CD4-positive, alpha-beta T cell (primary cell): Measurements from ENCODE around the gene LIN28B. TPM values are rescaled to one million over a fixed set of nuclear protein-coding genes. Genes with fewer than 3 reads are reported as not detected.

Experiments
- ATAC-seq: fragments of 200-7000 bp; cut with Tn5 transposase; one replicate; pipeline ENCODE4 v1.10.0; 2022; ENCODE audit warnings: mild to moderate bottlenecking; ENCODE audit not compliant: poor library complexity
- CTCF ChIA-PET: fragments of 350-600 bp; sonication (Branson Sonifier 250); formaldehyde crosslinking; loops from one replicate; lab custom pipeline; 2021; ENCODE audit warnings: antibody characterized with exemption, inconsistent platforms; lab: Charles Lee
- POLR2A ChIA-PET: fragments of 350-600 bp; sonication (Branson Sonifier 250); formaldehyde crosslinking; loops from one replicate; lab custom pipeline; 2021; ENCODE audit warnings: antibody characterized with exemption, inconsistent platforms; lab: Charles Lee
- DNase-seq, 14 experiments: peaks; one replicate each; pipeline ENCODE4 v3.0.0-alpha.2; 2013 to 2020; ENCODE audit warnings: mixed read lengths in 2 of 14
- H3K27ac ChIP-seq, 2 donors: one replicate each; pipeline versions ENCODE4 v1.5.1 to v1.7.0; 2013; ENCODE audit warnings: low read length in 2 of 2, low read depth in 1 of 2, mild to moderate bottlenecking in 1 of 2
- H3K27me3 ChIP-seq, 2 experiments: 1 replicate in 1 of 2; 2 replicates in 1 of 2; pipeline versions ENCODE4 v1.6.1 to v1.7.0; 2013; ENCODE audit warnings: low read length in 2 of 2, control low read depth in 1 of 2, mild to moderate bottlenecking in 1 of 2, moderate library complexity in 1 of 2; ENCODE audit not compliant: insufficient read depth in 2 of 2, control insufficient read depth in 1 of 2
- H3K36me3 ChIP-seq: one replicate; pipeline ENCODE4 v1.6.1; 2013; ENCODE audit warnings: low read length, control low read depth; ENCODE audit not compliant: insufficient read depth
- H3K4me1 ChIP-seq: one replicate; pipeline ENCODE4 v1.6.1; 2013; ENCODE audit warnings: low read length, control low read depth; ENCODE audit not compliant: insufficient read depth
- H3K4me3 ChIP-seq: one replicate; pipeline ENCODE4 v1.5.1; 2013; ENCODE audit warnings: mild to moderate bottlenecking, low read length, moderate library complexity
- H3K9me3 ChIP-seq, 2 experiments: 1 replicate in 1 of 2; 2 replicates in 1 of 2; pipeline versions ENCODE4 v1.6.1 to v1.7.0; 2013; ENCODE audit warnings: low read length in 2 of 2, mild to moderate bottlenecking in 2 of 2, control low read depth in 1 of 2, moderate library complexity in 1 of 2; ENCODE audit not compliant: control insufficient read depth in 1 of 2, insufficient read depth in 1 of 2
- H3K27ac Mint-ChIP-seq: one replicate; pipeline ENCODE4 v1.8.0; 2020; ENCODE audit warnings: mixed read lengths
- H3K27me3 Mint-ChIP-seq: one replicate; pipeline ENCODE4 v1.8.0; 2021; ENCODE audit warnings: mixed read lengths
- H3K36me3 Mint-ChIP-seq: one replicate; pipeline ENCODE4 v1.8.0; 2021; ENCODE audit warnings: low read depth, mixed read lengths
- H3K4me1 Mint-ChIP-seq: one replicate; pipeline ENCODE4 v1.8.0; 2021; ENCODE audit warnings: low read depth, mixed read lengths
- H3K4me3 Mint-ChIP-seq: one replicate; pipeline ENCODE4 v1.8.0; 2020; ENCODE audit warnings: mild to moderate bottlenecking, mixed read lengths
- H3K9me3 Mint-ChIP-seq: one replicate; pipeline ENCODE4 v1.8.0; 2020; ENCODE audit warnings: mixed read lengths
- intact Hi-C, 2 experiments: fragments of 100-400 bp; cut with DNase I in 1 of 2; cut with micrococcal nuclease in 1 of 2; formaldehyde crosslinking; loops; one replicate each; pipeline versions ENCODE4 v1.15.1 to v1.9.0; 2023 to 2025; cut with DNase I, micrococcal nuclease
- total RNA-seq, 174 experiments: library from RNA in 2 of 174; stranded (reverse) in 2 of 174; gene quantifications; one replicate each; pipeline ENCODE4 v1.2.3 and lab custom pipeline; 2021 to 2026
- TF ChIP-seq, protein P1 (sequence below): fragments of 200-600 bp; IDR thresholded peaks from one replicate; pipeline ENCODE4 v1.8.0; 2022; ENCODE audit warnings: antibody characterized with exemption, mild to moderate bottlenecking

LIN28B gene
- total RNA-seq, 2 experiments from 2014 or later = not detected

DNA sequence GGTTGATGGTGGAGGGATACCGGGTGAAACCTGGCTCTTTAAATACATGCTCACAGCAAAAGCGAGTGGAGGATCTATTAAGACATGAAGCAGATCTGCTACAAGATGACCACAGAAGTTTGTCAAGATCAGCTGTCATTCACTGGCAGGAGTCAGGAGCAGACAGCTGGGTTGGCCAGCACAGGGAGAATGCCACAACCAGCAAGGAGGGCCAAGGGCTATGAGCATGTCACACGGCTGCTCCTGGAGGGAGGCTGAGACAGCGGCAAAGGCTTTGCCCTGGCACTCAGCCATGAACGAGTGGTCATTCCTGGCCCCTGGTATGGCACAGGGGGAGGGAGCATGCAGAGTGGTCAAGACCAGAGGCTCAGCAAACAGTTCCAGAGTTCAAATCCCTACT is 145.3 kb downstream of the LIN28B start:
- ATAC-seq (no peak), DNase-seq (no peak)
- H3K4me1 Mint-ChIP-seq = no peaks in the 10 kb centered on the region
- TF ChIP-seq, protein P1, sequence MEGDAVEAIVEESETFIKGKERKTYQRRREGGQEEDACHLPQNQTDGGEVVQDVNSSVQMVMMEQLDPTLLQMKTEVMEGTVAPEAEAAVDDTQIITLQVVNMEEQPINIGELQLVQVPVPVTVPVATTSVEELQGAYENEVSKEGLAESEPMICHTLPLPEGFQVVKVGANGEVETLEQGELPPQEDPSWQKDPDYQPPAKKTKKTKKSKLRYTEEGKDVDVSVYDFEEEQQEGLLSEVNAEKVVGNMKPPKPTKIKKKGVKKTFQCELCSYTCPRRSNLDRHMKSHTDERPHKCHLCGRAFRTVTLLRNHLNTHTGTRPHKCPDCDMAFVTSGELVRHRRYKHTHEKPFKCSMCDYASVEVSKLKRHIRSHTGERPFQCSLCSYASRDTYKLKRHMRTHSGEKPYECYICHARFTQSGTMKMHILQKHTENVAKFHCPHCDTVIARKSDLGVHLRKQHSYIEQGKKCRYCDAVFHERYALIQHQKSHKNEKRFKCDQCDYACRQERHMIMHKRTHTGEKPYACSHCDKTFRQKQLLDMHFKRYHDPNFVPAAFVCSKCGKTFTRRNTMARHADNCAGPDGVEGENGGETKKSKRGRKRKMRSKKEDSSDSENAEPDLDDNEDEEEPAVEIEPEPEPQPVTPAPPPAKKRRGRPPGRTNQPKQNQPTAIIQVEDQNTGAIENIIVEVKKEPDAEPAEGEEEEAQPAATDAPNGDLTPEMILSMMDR = no peak
- H3K36me3 ChIP-seq = no peaks in the 10 kb centered on the region
- no peaks in the 10 kb centered on the region for H3K36me3 Mint-ChIP-seq
- no peak overlapping the region for H3K27ac Mint-ChIP-seq
- ChIA-PET POLR2A (no interaction called here), CTCF (no interaction called here)
- H3K4me1 ChIP-seq = no peaks in the 10 kb centered on the region
- H3K4me3 Mint-ChIP-seq = no peak overlapping the region
- H3K27me3 Mint-ChIP-seq = peaks cover 7% of the 10 kb centered on the region
- H3K27me3 ChIP-seq = no peaks in the 10 kb centered on the region
- no peak overlapping the region for H3K27ac ChIP-seq
- H3K9me3 ChIP-seq = peaks cover 0 to 2% of the 10 kb centered on the region in 2 experiments
- intact Hi-C loops = no loop called here
- H3K4me3 ChIP-seq = no peak overlapping the region
- no peaks in the 10 kb centered on the region for H3K9me3 Mint-ChIP-seq

DNA sequence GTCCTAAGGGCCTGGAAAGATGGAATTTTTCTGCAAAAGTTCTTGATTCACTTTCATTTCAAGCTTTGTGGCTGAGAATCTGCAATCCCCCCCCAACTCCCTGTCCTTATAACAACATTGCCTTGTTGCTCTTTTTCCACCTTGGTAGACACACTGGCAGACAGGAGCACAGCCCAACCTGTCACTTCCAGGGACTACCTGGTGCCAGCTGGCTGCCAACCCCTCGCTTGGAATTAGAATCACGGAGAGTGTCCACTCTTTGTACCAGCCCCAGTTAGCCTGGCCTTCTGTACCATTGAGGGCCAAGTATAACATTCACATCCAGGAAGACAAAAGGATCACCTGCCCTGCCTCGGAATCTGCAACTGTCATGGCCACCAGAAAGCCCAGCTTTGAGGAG is 148.2 kb downstream of the LIN28B start:
- H3K36me3 Mint-ChIP-seq = no peaks in the 10 kb centered on the region
- no peak overlapping the region for H3K27ac Mint-ChIP-seq
- ATAC-seq (no peak), DNase-seq (no peak)
- TF ChIP-seq, protein P1 = no peak
- ChIA-PET CTCF (interaction anchor here (1.0 kb wide), 1 partner anchor 17 kb away, joined by 3 read pairs; no protein-coding TSS in a partner anchor), POLR2A (no interaction called here)
- no peaks in the 10 kb centered on the region for H3K9me3 Mint-ChIP-seq
- Histone ChIP-seq H3K36me3 (no peaks in the 10 kb centered on the region), H3K4me1 (no peaks in the 10 kb centered on the region), H3K27ac (no peak overlapping the region), H3K9me3 (no peaks in the 10 kb centered on the region), H3K4me3 (no peak overlapping the region), H3K27me3 (peaks cover 0 to 4% of the 10 kb centered on the region in 2 experiments)
- peaks cover 14% of the 10 kb centered on the region for H3K27me3 Mint-ChIP-seq
- intact Hi-C loops = no loop called here
- no peak overlapping the region for H3K4me3 Mint-ChIP-seq
- H3K4me1 Mint-ChIP-seq = no peaks in the 10 kb centered on the region

DNA sequence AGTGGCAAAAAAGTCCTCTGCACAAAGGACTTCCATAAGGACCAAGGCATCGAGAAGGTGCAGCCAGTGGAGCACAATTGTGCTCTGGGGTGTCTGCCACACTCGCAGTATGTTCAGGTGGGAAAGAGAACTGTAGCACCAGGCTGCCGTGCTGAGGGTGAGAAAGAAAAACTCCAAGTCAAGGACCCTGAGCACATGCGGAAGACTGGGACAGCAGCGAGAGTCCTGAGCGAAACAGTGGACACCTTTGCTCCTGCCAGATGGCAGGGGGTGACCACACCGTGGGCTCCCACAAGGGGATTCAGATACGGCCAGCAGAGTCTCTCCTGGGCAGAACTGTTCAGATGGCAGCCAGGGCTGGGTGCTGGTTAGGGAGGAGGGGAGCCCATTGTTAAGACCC is 149.4 kb downstream of the LIN28B start:
- Histone ChIP-seq H3K4me3 (no peak overlapping the region), H3K4me1 (no peaks in the 10 kb centered on the region), H3K9me3 (no peaks in the 10 kb centered on the region), H3K27me3 (peaks cover 0 to 7% of the 10 kb centered on the region in 2 experiments), H3K27ac (no peak overlapping the region), H3K36me3 (no peaks in the 10 kb centered on the region)
- POLR2A ChIA-PET = no interaction called here
- Mint-ChIP-seq H3K4me1 (no peaks in the 10 kb centered on the region), H3K9me3 (no peaks in the 10 kb centered on the region), H3K4me3 (no peak overlapping the region), H3K27ac (no peak overlapping the region), H3K36me3 (no peaks in the 10 kb centered on the region), H3K27me3 (peaks cover 18% of the 10 kb centered on the region)
- intact Hi-C loops = no loop called here
- CTCF ChIA-PET = no interaction called here
- TF ChIP-seq, protein P1 = no peak
- no peak for DNase-seq
- ATAC-seq = no peak
